Measurements from ENCODE around the gene TMPRSS5.
"Not testable (repeated sequence)": the region's sequence is repeated elsewhere in the genome, so short reads cannot be mapped to it uniquely, and the experiment has no call there.

TMPRSS5 gene

GRCh38 chr11:113697111-113697510 is 9.0 kb downstream of the TMPRSS5 start:
- no peak for DNase-seq

- no peak for DNase-seq
Measured at GRCh38 chr11:113695207-113695606, 10.9 kb downstream of the TMPRSS5 start.

GRCh38 chr11:113694390-113694789 is 11.7 kb downstream of the TMPRSS5 start:
- no peak for DNase-seq

- DNase-seq: no peak
Measured at GRCh38 chr11:113693030-113693429, 13.1 kb downstream of the TMPRSS5 start.

GRCh38 chr11:113690619-113691569 is 15.2 kb downstream of the TMPRSS5 start:
- no peak for DNase-seq

GRCh38 chr11:113689768-113690618 is 16.1 kb downstream of the TMPRSS5 start:
- DNase-seq: no peak

GRCh38 chr11:113685654-113686359 is 20.3 kb downstream of the TMPRSS5 start:
- no peak for DNase-seq

GRCh38 chr11:113684496-113684895 is 21.6 kb downstream of the TMPRSS5 start:
- no peak for DNase-seq

GRCh38 chr11:113683481-113684046 is 22.5 kb downstream of the TMPRSS5 start:
- no peak for DNase-seq

GRCh38 chr11:113681711-113682413 is 24.2 kb downstream of the TMPRSS5 start:
- no peak for DNase-seq

GRCh38 chr11:113681282-113681681 is 24.8 kb downstream of the TMPRSS5 start:
- no peak for DNase-seq

- DNase-seq: no peak
Measured at GRCh38 chr11:113677685-113678084, 28.4 kb downstream of the TMPRSS5 start.

GRCh38 chr11:113675565-113675964 is 30.5 kb downstream of the TMPRSS5 start:
- DNase-seq: no peak

GRCh38 chr11:113675003-113675561 is 31.0 kb downstream of the TMPRSS5 start:
- no peak for DNase-seq

- no peak for DNase-seq
Measured at GRCh38 chr11:113674397-113674685, 31.8 kb downstream of the TMPRSS5 start.

- DNase-seq: no peak
Measured at GRCh38 chr11:113673550-113674396, 32.3 kb downstream of the TMPRSS5 start.

GRCh38 chr11:113671914-113672313 is 34.2 kb downstream of the TMPRSS5 start:
- DNase-seq: not testable (repeated sequence)

- no peak for DNase-seq
Measured at GRCh38 chr11:113670831-113671215, 35.3 kb downstream of the TMPRSS5 start.

GRCh38 chr11:113670149-113670830 is 35.8 kb downstream of the TMPRSS5 start:
- DNase-seq: no peak

- DNase-seq: no peak
Measured at GRCh38 chr11:113668255-113668654, 37.9 kb downstream of the TMPRSS5 start.

Data from stimulated activated naive CD4-positive, alpha-beta T cell treated with Interleukin-2 at 50 U/mL for 16 hours (primary cell).